ENCODE data around the gene AKR1B15. TPM values are rescaled to one million over a fixed set of nuclear protein-coding genes. Genes with fewer than 3 reads are reported as not detected.
A peak's percentile ranks its signal among the peaks of the same experiment; 100 is the strongest.

The AKR1B15 gene
- total and polyA plus RNA-seq, 5 experiments from 2014 or later = not detected

DNA sequence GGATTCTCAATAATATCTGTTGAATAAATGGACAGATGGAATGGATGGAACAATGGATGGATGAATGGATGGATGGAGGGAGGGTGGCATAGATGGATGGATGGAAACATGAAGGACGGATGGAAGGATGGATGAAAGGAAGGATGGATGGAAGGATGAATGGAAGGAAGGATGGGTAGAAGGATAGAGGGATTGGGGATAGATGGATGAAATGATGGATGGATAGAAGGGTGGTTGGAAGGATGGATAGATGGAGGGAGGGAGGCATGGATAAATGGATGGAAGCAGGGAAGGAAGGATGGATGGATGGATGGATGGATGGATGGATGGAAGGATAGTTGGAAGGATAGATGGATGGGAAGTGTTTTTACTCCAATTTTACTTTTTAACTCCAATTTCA is 35.4 kb downstream of the AKR1B15 start:
- Mint-ChIP-seq H3K27ac (peak overlapping the region in 1 of 10 donors; percentile 46), H3K27me3 (peaks cover 17 to 44% (median 19%) of the 10 kb centered on the region in 5 donors), H3K4me3 (no peak overlapping the region), H3K4me1 (peaks cover 0 to 5% (median 0%) of the 10 kb centered on the region in 4 donors), H3K36me3 (no peaks in the 10 kb centered on the region), H3K9me3 (peaks cover 0 to 5% (median 1%) of the 10 kb centered on the region in 9 donors)
- no peak for DNase-seq
- POLR2A ChIA-PET = no interaction called here
- no peak for ATAC-seq

DNA sequence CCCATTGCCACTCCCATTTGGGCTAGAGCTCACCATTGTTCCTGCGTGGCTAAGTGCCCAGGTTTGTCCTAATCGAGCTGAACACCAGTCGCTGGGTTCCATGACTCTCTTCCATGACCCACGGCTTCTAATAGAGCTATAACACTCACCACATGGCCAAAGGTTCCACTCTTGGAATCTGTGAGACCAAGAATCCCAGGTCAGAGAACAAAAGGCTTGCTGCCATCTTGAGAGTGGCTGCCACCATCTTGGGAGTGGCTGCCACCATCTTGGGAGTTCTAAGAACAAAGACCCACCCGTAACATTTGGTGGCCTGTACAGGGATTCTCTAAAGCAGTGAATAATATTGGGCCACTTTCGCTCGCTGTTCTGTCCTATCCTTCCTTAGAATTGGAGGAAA is 37.0 kb downstream of the AKR1B15 start:
- Mint-ChIP-seq H3K4me3 (no peak overlapping the region), H3K27ac (no peak overlapping the region), H3K9me3 (peaks cover 0 to 5% (median 1%) of the 10 kb centered on the region in 9 donors), H3K36me3 (no peaks in the 10 kb centered on the region), H3K4me1 (no peaks in the 10 kb centered on the region), H3K27me3 (peaks cover 14 to 39% (median 17%) of the 10 kb centered on the region in 5 donors)
- ATAC-seq (no peak), DNase-seq (no peak)
- POLR2A ChIA-PET = no interaction called here

DNA sequence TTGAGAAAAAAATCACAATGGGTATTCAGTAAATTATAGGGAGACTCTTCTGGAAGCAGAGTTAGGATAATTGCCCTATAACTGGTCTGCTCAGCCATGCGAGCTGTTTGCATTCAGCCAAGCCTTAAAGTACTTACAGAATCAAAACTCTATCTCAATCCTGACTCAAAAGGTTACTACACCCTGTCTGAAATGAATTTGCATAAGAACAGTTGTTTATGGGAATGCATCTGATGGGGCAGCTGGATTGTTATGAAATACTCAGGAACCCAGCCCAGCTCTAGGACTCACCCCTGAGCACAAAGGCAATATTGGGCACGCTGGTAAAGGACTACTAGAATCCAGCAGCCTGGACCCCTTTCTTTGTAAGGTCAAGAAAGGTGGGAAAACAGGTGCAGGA is 38.8 kb downstream of the AKR1B15 start:
- Mint-ChIP-seq H3K4me3 (no peak overlapping the region), H3K27me3 (peaks cover 7 to 31% (median 13%) of the 10 kb centered on the region in 5 donors), H3K4me1 (no peaks in the 10 kb centered on the region)

DNA sequence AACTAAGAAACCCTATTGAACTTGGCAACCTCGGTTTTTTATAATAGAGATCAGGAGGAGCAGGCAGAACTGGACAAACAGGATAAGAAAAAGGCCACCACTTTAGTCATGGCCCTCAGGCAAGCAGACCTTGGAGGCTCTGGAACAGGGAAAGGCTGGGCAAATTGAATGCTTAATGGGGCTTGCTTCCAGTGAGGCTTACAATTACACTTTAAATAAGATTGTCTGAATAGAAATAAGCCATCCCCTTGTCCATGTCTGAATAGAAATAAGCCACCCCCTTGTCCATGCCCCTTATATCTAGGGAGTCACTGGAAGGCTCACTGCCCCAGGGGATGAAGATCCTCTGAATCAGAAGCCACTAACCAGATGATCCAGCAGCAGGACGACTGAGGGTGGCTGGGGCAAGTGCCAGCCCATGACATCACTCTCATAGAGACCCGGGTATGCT is 40.6 kb downstream of the AKR1B15 start:
- peaks cover 0 to 15% (median 5%) of the 10 kb centered on the region in 3 donors for H3K36me3 Mint-ChIP-seq
- ATAC-seq = no peak
- no peaks in the 10 kb centered on the region for H3K4me1 Mint-ChIP-seq
- no peak overlapping the region for H3K4me3 Mint-ChIP-seq
- POLR2A ChIA-PET = no interaction called here
- peak overlapping the region in 1 of 10 donors; percentile 28 for H3K27ac Mint-ChIP-seq
- no peak for DNase-seq
- peaks cover 4 to 28% (median 14%) of the 10 kb centered on the region in 9 donors for H3K9me3 Mint-ChIP-seq
- peaks cover 0 to 20% (median 10%) of the 10 kb centered on the region in 5 donors for H3K27me3 Mint-ChIP-seq

More for the DNA sequence above, 38.8 kb downstream of the AKR1B15 start:
- ATAC-seq (no peak), DNase-seq (no peak)
- peaks cover 4 to 22% (median 11%) of the 10 kb centered on the region in 9 donors for H3K9me3 Mint-ChIP-seq
- POLR2A ChIA-PET = no interaction called here
- peaks cover 0 to 10% (median 5%) of the 10 kb centered on the region in 3 donors for H3K36me3 Mint-ChIP-seq
- peak overlapping the region in 1 of 10 donors; percentile 2 for H3K27ac Mint-ChIP-seq

DNA sequence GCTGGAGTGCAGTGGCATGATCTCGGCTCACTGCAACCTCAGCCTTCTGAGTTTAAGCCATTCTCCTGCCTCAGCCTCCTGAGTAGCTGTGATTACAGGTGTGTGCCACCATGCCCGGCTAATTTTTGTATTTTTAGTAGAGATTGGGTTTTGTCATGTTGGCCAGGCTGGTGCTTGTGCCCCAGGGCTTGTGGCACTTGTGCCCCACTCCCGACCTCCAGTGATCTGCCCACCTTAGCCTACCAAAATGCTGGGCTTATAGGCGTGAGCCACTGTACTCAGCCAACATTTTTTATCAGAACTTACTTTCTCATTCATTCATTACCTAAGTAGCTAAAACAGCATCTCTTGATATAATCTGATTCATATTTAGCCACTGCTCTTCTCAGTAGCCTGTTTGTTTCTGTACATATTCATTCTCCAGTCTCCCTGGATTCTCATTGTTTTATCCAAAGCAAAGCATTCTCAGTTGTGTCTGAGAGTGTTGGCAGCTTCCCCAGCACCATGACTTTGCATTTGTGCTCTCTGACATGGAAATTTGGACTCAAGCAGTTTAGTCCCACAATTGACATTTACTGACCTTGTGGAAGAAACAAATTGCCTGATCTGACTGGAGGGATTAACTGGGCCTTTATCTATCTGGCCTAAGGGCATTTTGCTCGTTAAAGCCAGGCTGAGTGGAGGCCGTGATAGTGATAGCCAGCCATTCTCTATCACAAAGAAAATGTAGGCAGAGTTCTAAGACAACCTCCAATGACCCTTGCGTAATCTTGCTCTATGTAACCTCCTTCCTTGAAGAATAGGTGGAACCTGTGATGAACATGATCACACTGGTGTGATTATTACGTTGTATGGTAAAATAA is 44.9 kb downstream of the AKR1B15 start:
- ATAC-seq = no peak
- H3K27ac Mint-ChIP-seq = no peak overlapping the region
- H3K9me3 Mint-ChIP-seq = peaks cover 4 to 29% (median 13%) of the 10 kb centered on the region in 9 donors
- H3K36me3 Mint-ChIP-seq = peaks cover 0 to 19% (median 7%) of the 10 kb centered on the region in 3 donors
- no peak for DNase-seq
- H3K27me3 Mint-ChIP-seq = peaks cover under 1 to 7% (median 4%) of the 10 kb centered on the region in 5 donors
- H3K4me3 Mint-ChIP-seq = no peak overlapping the region
- POLR2A ChIA-PET = no interaction called here
- no peaks in the 10 kb centered on the region for H3K4me1 Mint-ChIP-seq

DNA sequence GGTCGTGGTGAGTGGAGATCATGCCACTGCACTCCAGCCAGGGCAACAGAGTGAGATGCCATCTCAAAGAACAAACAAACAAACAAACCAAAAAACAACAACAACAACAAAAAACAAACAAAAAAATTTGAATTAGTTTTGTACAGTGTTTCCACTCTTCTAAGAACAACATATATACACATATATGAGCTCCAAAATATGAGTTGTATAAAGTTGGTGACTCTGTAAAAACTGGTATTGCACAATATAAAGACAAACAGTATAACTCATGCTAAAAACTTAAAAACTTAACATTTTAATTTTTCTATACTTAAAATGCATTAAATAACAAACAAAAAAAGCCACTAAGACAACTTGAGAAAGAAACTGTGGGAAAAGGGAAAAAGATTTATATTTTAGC is 46.0 kb downstream of the AKR1B15 start:
- no peak overlapping the region for H3K27ac Mint-ChIP-seq
- no peak for ATAC-seq
- H3K27me3 Mint-ChIP-seq = peaks cover 6 to 11% (median 7%) of the 10 kb centered on the region in 5 donors
- H3K4me1 Mint-ChIP-seq = no peaks in the 10 kb centered on the region
- H3K9me3 Mint-ChIP-seq = peaks cover 4 to 34% (median 14%) of the 10 kb centered on the region in 9 donors
- DNase-seq = no peak
- no peak overlapping the region for H3K4me3 Mint-ChIP-seq
- H3K36me3 Mint-ChIP-seq = peaks cover 0 to 24% (median 11%) of the 10 kb centered on the region in 3 donors
- POLR2A ChIA-PET = no interaction called here

DNA sequence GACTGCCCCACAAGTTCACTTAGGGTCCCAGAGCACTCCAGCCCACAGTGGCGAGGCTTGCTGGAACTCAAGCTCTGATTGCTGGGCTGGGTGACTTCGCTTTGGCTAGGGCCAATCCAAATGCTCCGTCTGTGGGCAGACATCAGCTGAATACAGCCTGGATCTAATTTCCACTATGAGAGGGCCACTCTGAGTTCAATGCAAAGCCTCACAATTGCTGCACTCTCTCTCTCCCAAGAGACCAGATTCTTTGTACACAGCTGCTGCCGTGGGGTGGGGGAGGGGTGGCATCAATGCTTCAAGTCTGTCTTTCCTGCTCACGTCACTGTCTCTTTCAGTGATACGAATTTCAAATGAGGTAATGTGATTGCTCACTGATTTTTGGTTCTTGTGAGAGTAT is 50.5 kb downstream of the AKR1B15 start:
- H3K27ac Mint-ChIP-seq = no peak overlapping the region
- peaks cover 9 to 25% (median 16%) of the 10 kb centered on the region in 5 donors for H3K27me3 Mint-ChIP-seq
- H3K36me3 Mint-ChIP-seq = peaks cover 0 to 10% (median 6%) of the 10 kb centered on the region in 3 donors
- H3K9me3 Mint-ChIP-seq = peaks cover 0 to 10% (median 4%) of the 10 kb centered on the region in 9 donors
- ATAC-seq = no peak
- H3K4me1 Mint-ChIP-seq = no peaks in the 10 kb centered on the region
- POLR2A ChIA-PET = interaction anchor here (0.5 kb wide), 1 partner anchor 111 kb away, joined by 5 read pairs; no protein-coding TSS in a partner anchor
- H3K4me3 Mint-ChIP-seq = no peak overlapping the region
- no peak for DNase-seq

DNA sequence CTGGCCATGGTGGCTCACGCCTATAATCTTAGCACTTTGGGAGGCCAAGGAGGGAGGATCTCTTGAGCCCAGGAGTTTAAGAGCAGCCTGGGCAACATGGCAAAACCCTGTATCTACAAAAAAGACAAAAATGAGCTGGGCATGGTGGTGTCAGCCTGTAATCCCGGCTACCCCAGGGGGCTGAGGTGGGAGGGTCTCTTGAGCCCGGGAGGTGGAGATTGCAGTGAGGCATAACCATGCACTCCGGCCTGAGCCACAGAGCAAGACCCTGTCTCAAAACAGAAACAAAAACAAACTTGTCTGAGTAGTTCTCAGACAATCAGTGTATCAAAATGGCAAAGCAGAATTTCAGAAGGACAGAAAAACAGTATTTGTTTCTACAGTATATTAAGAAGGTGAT is 52.5 kb downstream of the AKR1B15 start:
- Mint-ChIP-seq H3K27ac (no peak overlapping the region), H3K4me3 (no peak overlapping the region), H3K36me3 (peaks cover 0 to 10% (median 6%) of the 10 kb centered on the region in 3 donors), H3K27me3 (peaks cover 12 to 43% (median 24%) of the 10 kb centered on the region in 5 donors), H3K4me1 (peaks cover 1 to 4% (median 2%) of the 10 kb centered on the region in 4 donors), H3K9me3 (peaks cover 0 to 10% (median 4%) of the 10 kb centered on the region in 9 donors)
- DNase-seq (no peak), ATAC-seq (no peak)
- POLR2A ChIA-PET = no interaction called here

DNA sequence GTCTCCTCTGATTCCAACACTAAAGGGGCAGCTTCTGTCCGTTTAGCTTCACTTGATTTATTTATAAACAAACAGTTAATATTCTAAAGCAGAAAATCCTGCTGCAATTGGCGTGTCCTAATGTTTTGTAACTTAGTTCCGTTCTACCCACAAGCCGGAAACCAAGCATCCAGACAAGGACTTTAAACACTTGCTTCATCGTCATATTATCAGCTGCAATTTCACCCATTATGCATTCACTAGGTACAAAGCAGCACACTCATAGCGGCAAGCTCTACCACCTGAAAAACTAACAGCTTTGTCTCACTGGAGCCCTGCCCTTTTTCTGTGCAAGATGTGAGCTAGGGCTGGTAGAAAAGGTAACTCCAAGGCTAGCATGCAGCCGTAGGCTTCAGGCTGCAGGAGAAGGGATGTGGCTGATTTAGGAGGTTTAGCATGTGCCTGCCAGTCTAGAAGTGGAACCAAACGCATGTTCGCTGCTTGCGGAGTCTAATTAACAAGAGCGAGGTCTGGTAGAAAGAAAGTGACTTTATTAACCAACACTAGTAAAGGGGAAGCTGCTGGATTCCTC is 54.1 kb downstream of the AKR1B15 start:
- POLR2A ChIA-PET = no interaction called here
- H3K4me3 Mint-ChIP-seq = peak overlapping the region in 2 of 10 donors; percentile 1 to 23
- H3K27ac Mint-ChIP-seq = no peak overlapping the region
- ATAC-seq (peak in 1 of 2 donors; percentile 50), DNase-seq (peak in 1 of 10 donors; percentile 13)
- H3K27me3 Mint-ChIP-seq = peaks cover 20 to 57% (median 28%) of the 10 kb centered on the region in 5 donors
- peaks cover 0 to 10% (median 6%) of the 10 kb centered on the region in 3 donors for H3K36me3 Mint-ChIP-seq
- H3K9me3 Mint-ChIP-seq = peaks cover 0 to 10% (median 4%) of the 10 kb centered on the region in 9 donors
- peaks cover 3 to 6% (median 4%) of the 10 kb centered on the region in 4 donors for H3K4me1 Mint-ChIP-seq

DNA sequence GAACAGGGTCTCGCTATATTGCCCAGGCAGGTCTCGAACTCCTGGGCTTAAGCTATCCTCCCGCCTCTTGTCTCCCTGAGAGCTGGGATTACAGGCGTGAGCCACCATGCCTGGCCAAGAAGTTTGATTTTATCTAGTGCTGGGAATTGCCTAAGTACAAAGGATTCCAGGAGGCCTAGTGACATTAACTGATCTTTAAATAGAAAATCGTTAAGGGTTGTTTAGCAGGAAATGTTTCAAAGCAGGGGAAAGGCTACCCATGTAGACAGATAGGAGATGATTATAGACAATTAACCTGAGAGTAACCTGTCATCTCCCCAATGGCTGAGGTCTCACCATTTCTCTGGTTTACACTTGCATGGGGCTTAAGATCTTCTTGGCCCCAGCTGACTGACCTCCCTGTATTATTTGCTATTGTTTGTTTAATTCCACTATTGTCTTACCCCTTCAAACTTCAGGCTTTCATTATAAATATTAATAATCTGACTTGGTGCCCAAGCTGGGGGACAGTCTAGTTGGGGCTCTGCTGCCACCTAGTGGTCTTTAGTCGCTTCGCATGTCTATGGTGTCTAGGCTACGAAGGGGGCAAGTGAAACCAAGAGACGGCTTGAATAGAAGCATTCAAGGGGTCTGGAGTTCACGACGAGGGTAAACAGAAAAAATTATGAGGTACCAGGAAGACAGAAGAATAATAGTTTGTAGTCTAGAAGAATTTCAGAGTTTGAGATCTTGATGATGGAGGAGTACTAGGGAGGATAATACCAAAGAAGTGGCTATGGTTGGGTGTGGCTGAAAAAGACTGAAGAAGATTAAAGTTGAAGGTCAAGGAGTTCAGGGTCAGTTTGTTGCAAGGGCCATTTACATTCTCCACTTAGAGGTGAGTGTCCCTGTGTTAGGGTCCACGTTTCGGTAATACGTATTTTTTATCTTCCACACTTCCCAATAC is 57.3 kb downstream of the AKR1B15 start:
- POLR2A ChIA-PET = interaction anchor here (1.6 kb wide), 1 partner anchor 173 kb away, joined by 5 read pairs; no protein-coding TSS in a partner anchor
- Mint-ChIP-seq H3K9me3 (no peaks in the 10 kb centered on the region), H3K36me3 (no peaks in the 10 kb centered on the region), H3K27me3 (peaks cover 20 to 59% (median 29%) of the 10 kb centered on the region in 5 donors), H3K4me1 (peaks cover 3 to 6% (median 4%) of the 10 kb centered on the region in 4 donors), H3K27ac (peak overlapping the region in 1 of 10 donors; percentile 5), H3K4me3 (peak overlapping the region; percentile 10 to 71 (median 56))
- DNase-seq (peak; percentile 27 to 79 (median 54)), ATAC-seq (peak; percentile 85 to 97)

DNA sequence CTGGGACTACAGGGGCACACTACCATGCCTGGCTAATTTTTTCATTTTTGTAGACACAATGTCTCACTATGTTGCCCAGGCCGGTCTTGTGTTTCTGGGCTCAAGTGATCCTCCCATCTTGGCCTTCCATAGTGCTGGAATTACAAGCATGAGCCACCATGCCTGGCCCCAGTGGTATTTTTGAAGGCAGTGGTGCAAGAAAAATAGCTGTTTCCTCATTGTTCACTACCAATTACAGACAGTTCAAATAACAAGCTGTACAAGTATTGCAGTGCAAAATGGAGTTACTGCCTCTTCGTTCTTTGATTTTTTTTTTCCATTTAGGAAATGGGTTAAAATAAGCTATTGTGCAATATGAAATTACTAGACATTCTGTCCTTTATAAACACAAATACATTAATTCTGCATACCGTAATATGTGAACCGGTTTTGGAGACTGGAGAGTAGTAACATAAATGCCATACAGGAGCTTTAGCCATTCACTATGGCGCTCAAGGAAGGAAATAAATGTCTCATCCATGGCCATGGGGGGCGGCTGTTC is 62.8 kb downstream of the AKR1B15 start:
- no peak overlapping the region for H3K4me3 Mint-ChIP-seq
- no peak for DNase-seq
- H3K27ac Mint-ChIP-seq = no peak overlapping the region
- POLR2A ChIA-PET = no interaction called here
- H3K27me3 Mint-ChIP-seq = peaks cover 15 to 42% (median 23%) of the 10 kb centered on the region in 5 donors
- no peaks in the 10 kb centered on the region for H3K36me3 Mint-ChIP-seq
- peaks cover 0 to 1% (median under 1%) of the 10 kb centered on the region in 4 donors for H3K4me1 Mint-ChIP-seq
- peaks cover 0 to 6% (median 0%) of the 10 kb centered on the region in 9 donors for H3K9me3 Mint-ChIP-seq
- no peak for ATAC-seq

DNA sequence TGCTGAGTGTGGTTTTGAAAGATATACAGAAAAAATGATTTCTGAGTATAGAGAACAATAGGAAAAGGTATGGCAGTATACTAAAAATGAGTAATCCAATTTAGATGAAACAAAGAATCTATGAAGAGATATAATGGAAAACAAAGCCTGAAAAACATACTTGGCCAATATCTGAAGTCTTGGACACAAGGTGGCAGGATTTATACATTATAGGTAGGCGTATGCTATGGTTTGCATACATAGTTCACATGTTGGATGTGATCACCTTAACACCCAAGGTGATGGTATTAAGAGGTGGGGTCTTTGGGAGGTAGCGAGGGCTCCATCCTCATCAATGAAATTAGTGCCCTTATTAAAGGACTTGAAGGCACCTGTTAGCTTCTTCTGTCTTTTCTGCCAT is 63.3 kb downstream of the AKR1B15 start:
- H3K27ac Mint-ChIP-seq = no peak overlapping the region
- H3K4me3 Mint-ChIP-seq = no peak overlapping the region
- peaks cover 0 to 1% (median 0%) of the 10 kb centered on the region in 4 donors for H3K4me1 Mint-ChIP-seq
- peaks cover 16 to 42% (median 24%) of the 10 kb centered on the region in 5 donors for H3K27me3 Mint-ChIP-seq
- POLR2A ChIA-PET = no interaction called here
- ATAC-seq (no peak), DNase-seq (no peak)
- peaks cover 0 to 6% (median 0%) of the 10 kb centered on the region in 9 donors for H3K9me3 Mint-ChIP-seq
- no peaks in the 10 kb centered on the region for H3K36me3 Mint-ChIP-seq

Data from naive thymus-derived CD8-positive, alpha-beta T cell (primary cell).